Hepatic stellate cell (primary cell): Measurements from ENCODE around the gene TRAPPC6A.
A peak's percentile ranks its signal among the peaks of the same experiment; 100 is the strongest.

Experiments used
- DNase-seq: peaks from one replicate; pipeline ENCODE4 v3.0.0; 2011; ENCODE audit warnings: low spot score

Gene TRAPPC6A

DNA sequence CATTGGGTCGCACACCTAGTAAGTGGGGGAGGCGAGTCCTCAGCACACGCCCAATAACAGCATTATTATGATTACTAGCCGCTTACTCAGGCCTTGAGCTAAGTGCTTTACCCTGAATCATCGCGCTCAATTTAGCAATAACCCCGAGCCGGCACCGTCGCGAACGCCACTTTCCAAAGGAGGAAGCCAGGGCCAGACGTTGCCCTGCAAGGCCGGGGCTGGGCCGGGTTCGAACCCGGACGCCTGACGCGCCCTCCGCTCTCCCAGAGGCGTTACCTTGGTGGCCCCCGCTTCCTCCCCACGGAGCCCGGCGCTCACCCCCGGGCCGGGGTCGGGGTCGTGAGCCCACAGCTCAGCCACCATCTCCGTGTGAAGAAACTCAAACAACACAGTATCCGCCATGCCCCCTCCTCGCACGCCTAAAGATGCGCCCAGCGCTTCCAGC lies at the start of gene TRAPPC6A:
Gene TRAPPC6A (minus strand): TSS at position 421 of the 445 bp plus-strand sequence. CDS start 19 bp downstream, at position 402.
- peak; percentile 70 for DNase-seq

DNA sequence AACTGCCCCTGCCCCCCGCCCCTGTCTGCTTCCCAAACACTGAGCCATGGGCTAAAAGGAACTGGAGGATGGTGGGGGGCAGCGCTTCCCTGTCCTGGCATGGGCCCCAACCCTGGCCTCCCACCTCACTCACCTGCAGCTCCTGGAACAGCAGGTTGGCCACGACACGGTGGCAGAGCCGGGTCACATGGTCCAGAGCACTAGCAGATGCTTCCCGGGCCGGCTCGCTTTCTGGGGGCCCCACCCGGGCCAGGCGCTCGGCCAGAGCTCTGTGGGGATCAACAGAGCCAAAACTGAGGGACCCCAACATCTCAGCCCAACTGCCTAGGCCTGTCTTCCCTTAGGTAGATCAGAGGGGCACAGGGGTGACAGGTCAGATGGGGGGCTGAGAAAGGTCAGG lies 46.6 kb upstream of the TRAPPC6A start:
- DNase-seq = no peak

- no peak for DNase-seq
Observed at GRCh38 chr19:45223879-45224278, 45.8 kb upstream of the TRAPPC6A start.

DNA sequence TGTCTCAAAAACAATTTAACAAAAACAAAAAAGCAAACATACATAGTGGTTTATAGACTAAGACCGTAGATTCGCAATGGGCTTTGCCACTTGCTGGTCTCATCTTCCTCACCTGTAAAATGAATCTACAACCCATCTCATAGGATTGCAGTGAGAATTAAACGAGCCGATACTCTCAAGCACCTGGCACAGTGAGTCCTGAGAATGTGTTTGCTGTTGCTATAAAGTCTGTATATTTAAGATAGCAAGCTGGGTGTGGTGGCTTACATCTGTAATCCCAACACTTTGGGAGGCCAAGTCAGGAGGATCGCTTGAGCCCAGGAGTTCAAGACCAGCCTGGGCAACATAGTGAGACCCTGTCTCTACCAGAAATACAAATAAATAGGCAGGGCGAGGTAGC lies 44.7 kb upstream of the TRAPPC6A start:
- DNase-seq = no peak

DNA sequence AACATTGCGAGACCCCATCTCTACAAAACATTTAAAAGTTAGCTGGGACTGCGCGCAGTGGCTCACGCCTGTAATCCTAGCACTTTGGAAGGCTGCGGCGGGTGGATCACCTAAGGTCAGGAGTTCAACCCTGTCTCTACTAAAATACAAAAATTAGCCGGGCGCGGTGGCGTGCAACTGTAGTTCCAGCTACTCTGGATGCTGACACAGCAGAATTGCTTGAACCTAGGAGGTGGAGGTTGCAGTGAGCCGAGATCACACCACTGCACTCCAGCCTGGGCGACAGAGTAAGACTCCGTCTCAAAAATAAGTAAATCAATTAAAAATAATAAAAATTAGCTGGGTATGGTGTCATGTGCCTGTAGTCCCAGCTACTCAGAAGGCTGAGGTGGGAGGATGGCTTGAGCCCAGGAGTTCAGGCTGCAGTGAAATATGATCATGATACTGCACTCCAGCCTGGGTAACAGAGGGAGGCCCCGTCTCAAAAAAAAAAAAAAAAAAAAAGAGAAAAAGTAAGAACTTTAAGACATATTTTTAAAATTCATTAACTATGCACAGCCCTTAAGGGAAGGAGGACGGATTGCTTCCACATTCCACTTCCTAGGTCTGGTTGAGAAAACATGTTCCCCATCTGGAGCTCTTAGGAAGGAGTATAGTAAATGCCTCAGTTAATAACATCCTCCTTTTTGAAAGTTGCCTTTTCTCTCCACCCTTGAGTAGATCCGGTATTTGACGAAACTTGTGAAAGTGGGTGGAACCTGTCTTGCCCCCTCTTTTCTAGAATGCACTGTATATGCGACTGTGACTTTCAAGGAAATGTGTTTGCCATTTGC lies 41.1 kb upstream of the TRAPPC6A start:
- DNase-seq = no peak

DNA sequence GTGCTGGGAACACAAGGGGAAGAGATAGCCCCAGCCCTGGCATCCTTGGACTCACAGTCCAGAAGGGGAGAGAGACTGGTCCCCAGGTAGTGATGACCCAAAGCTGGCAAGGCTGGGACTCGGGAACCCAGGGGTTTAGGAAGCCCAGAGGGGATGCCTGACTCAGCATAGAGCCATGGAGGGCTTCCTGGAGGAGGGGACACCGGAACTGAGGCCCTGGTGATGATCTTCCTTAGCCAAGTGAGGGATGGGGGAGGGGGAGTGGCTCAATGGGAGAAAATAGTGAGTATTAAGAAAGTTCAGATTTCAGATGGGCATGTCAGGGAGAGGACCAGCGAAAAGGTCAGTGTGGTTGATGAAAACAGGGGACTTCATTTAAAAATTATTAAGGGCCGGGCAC lies 40.4 kb upstream of the TRAPPC6A start:
- no peak for DNase-seq

DNA sequence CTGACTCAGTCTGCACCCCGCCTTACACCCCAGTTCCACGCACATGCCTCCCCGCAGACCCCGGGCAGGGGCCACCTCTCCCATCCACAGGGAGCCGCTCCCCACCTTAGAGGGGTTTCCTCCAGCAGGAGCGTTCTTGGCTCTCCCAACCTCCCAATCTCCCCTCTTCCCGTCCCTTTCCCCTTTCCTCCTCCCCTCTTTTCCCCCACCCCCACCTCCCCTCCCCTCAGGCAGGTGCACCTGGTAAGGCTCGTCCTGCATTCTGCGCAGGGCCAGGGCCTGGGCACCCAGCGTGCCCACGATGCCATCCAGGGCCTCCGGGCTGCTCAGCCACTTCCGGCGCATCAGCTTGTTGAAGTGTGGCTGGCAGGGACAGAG lies 39.9 kb upstream of the TRAPPC6A start:
- no peak for DNase-seq

GRCh38 chr19:45217193-45217956 lies 39.3 kb upstream of the TRAPPC6A start:
- no peak for DNase-seq

GRCh38 chr19:45216667-45217066 lies 38.6 kb upstream of the TRAPPC6A start:
- DNase-seq = peak; percentile 48

DNA sequence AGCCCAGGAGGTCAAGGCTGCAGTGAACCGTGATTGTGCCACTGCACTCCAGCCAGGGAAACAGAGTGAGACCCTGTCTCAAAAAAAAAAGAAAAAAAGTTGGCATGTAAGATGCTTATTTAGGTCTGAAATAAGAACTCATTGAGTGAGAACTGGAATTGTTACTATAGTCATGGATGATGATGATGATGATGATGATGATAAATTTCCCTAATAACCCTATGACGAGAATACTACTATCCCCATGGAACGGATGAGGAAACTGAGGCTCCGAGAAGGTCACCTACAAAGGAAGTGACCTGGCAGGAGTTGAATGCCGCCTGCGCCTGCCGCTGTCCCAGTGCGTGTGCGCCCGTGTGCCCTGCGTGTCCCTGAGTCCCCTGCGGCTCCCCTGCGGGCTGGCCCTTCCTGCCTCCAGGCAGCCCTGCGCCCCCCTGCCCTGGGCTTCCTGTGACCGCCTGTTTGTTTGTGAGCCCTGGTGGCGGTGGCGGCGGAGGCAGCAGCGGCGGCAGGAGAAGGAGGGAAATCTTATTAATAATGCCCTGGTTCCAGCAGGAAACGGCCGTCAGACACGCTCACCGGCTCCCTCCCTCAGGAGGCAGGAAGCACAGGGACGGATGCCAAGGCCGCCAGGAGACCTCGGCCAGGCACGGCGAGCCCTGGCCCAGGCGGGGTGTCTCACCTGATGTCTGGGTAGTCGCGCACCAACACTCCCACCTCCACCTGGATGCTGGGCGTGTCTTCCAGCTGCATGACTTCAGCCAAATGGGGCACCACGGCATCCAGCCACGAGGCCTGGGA lies 37.6 kb upstream of the TRAPPC6A start:
- no peak for DNase-seq

DNA sequence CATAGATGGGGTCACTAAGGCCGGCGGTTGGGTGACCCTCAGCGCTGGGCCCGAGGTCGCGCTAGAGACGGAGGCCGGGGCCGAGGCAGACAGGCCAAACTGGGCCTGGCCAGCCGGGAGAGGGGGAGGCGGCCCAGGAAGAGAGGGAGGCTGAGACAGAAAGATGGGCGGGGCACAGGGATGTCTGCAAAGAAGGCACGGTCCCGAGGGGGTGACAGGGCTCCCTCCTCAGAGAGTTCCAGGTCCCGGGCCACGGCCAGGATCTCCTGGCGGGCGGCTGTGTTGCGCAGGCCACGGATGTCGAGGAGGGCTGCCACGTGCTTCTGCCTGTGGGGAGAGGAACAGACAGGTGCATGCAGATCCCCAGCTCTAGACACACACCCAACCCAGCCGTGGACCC lies 35.0 kb upstream of the TRAPPC6A start:
- no peak for DNase-seq

DNA sequence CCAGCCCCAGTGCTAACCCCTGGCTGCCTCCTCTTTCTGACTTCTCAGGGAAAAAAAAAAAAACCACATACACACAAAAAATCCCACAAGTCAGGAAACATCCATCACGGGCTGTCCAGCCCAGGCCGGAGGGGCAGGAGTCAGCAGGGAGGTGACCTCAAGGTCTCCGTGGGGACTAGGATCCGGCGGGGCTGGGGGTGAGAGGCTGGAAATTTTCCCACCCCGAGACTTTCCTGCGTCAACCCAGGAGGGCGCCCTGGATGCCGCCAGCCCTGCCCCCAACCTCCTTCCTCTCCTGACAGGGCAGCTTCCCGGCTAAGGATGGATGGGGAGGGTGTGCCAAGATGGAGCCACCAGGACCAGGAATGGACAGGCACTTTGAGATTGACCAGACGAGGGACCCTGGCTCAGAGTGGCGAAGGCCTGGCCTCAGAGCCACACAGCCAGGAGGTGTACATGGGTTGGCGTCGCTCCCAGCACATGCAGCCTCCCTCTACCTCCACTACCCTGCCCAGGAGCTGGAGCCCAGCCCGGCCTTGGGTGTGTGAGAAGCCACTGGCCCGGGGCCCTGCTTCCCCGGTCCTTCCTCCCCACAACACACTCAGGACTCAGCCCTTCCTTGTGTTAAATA lies 33.8 kb upstream of the TRAPPC6A start:
- peak; percentile 47 for DNase-seq

DNA sequence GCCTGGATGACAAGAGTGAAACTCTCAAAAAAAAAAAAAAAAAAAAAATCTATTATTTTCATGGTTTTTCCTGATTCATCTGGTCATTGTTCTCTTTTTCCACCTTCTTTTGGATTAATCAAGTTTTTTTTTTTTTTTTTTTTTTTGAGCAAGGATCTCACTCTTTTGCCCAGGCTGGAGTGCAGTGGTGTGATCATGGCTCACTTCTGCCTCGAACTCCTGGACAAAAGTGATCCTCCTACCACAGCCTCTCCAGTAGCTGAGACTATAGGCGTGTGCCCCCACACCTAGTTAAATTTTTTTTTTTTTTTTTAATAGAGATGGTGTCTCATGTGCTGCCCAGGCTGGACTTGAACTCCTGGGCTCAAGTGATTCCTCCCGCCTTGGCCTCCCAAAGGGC lies 28.3 kb upstream of the TRAPPC6A start:
- no peak for DNase-seq

DNA sequence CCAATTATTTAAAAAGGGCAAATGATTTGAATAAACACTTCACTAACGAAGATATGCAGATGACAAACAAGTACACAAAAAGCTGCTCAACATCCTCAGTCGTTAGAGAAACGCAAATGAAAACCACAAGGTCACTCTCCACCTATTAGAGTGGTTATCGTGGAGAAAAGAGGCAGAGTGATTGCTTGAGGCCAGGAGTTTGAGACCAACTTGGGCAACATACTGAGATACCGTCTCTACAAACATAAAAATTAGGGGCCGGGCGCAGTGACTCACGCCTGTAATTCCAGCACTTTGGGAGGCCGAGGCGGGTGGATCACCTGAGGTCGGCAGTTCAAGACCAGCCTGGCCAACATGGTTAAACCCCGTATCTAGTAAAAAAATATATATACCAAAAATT lies 27.8 kb upstream of the TRAPPC6A start:
- no peak for DNase-seq

GRCh38 chr19:45202637-45203036 lies 24.6 kb upstream of the TRAPPC6A start:
- DNase-seq = no peak

- no peak for DNase-seq
Observed at GRCh38 chr19:45200568-45200967, 22.5 kb upstream of the TRAPPC6A start.

DNA sequence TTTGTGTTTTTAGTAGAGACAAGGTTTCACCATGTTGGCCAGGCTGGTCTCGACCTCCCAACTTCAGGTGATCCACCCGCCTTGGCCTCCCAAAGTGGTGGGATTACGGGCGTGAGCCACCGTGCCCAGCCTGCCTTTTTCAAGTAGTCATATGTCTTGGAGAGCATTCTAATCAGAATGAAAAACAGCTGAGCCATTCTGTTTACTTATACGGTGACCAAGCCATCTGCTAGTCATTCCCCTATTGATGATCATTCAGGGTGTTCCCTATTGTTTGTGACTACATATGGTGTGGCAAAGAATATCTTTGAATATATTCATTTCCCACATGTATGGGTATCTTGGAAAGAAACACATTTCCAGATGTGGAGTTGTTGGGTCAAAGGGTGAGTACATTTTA lies 17.7 kb upstream of the TRAPPC6A start:
- no peak for DNase-seq

- DNase-seq = no peak
Observed at GRCh38 chr19:45191375-45191774, 13.3 kb upstream of the TRAPPC6A start.

GRCh38 chr19:45189971-45190370 lies 11.9 kb upstream of the TRAPPC6A start:
- DNase-seq = no peak

DNA sequence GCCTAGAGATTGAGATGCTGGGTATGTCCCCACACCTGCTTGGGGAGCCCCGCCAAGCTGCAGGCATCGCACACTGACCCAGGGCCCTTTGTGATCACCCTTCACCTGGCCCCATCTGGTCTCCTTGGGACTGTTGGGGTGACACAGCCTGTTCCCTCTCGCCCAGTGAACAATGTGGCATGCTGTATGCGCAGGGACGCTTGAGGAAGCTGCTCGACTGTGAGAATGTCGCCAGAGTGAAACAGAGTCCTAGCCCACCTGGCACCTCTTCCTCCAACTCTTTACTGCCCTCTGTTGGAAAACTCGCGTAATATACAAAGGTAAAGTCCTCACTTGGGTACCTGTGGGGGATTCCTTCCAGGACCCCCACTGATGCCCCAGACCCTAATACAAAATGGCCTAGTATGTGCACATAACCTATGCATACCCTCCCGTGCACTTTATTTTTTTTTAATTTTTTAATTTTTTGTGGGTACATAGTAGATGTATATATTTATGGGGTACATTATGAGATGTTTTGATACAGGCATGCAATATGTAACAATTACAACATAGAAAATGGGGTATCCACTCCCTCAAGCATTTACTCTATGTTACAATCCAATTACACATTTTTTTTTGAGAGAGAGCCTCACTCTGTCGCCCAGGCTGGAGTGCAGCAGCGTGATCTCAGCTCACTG lies 9.5 kb upstream of the TRAPPC6A start:
- DNase-seq = no peak
